ENCODE results near the gene CAPNS2.

The CAPNS2 gene

GRCh38 chr16:55566432-55567175 is at the start of gene CAPNS2:
Gene CAPNS2 (plus strand): TSS chr16:55566684. CDS start chr16:55566757, 73 bp downstream.
- no peak for DNase-seq

DNA sequence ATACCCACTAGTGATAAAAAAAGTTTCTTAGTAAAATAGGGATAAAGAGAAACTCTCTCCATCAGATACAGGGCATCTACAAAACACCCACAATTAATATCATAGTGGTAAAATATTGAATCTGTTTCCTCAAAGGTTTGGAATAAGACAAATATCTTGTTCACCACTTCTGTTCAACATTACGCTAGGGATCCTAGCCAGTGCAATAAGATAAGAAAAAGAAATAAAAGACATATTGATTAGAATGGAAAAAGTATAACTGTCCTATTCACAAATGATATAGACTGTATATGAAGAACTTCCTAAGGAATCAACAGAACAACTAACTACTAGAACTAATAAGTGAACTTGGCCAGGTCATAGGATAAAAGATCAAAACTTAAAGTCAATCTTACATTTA is 44.7 kb upstream of the CAPNS2 start:
- no peak for DNase-seq

DNA sequence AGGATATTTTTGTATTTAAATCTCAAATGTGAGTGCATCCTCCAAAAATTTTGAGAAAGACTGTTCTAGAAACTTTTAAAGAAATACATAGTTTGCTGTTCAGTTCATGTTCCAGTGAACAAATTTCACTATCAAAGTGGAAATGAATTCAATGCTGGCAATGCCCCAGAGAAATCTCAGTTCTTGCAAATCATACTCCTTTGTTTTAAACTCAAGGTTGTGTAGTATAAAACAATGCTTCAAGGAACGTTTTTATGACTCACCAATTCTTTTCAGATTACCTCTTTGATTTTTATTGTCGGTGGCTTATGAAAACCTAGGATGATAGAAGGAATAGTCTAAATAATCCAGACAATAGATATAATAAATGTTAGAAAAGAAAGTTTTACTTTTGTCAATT is 40.0 kb upstream of the CAPNS2 start:
- no peak for DNase-seq

- no peak for DNase-seq
Observed at GRCh38 chr16:55527885-55528284, 38.6 kb upstream of the CAPNS2 start.

DNA sequence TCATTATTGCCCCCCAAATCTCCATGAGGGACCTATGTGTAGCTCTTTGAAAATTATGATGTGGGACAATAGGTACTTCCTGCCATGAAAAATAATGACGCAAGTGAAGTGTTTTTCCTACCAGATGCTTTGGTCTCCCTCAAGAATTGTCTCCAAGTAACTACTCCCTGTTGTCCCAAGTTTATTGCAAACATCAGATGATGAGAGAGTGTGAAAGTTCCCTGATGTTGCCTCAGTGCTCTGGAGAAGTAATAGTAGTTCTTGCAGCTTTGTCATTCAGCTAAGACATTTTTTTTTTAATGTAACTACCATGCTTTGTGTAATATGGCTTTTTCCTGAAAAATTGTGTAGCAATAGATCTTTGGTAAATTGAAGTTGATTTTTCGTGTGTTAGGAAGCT is 37.5 kb upstream of the CAPNS2 start:
- no peak for DNase-seq

GRCh38 chr16:55530316-55530856 is 36.1 kb upstream of the CAPNS2 start:
- DNase-seq = no peak

DNA sequence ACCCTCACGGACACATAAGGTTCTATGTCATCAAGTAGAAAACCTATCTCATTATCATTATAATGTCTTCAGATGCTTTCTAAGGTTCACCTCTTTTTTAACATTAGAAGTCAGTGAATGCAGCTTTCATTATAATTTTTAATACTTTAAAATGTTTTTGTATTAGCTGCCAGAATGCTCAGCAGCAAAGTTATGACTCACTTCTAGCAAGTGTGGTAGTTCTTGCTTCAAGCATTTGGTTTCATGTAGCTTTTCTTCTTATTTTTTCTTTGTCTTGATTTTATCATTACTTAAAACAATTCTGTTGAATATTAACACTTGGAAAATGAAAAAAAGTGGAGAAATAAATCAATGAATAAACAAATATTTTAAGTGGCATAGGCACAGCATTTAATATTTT is 34.3 kb upstream of the CAPNS2 start:
- no peak for DNase-seq

DNA sequence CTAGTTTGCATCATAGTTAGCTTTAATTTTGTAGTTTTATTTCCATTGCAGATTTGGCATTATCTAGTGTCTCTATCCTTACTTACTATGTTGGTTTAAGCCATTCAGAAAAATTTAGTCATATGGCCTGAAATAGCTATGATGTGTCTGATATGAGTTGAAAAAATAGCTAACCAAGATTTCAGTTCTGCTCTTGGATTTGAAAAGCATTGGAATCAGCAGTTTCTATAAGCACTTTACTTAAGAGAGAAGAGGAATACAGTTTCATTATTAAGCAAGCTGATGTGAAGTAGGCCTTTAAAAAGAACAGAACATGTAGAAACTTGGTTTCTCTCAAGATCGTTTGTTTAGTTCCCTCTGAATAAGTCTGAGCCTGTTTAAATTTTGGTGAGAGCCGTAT is 31.7 kb upstream of the CAPNS2 start:
- DNase-seq = no peak

DNA sequence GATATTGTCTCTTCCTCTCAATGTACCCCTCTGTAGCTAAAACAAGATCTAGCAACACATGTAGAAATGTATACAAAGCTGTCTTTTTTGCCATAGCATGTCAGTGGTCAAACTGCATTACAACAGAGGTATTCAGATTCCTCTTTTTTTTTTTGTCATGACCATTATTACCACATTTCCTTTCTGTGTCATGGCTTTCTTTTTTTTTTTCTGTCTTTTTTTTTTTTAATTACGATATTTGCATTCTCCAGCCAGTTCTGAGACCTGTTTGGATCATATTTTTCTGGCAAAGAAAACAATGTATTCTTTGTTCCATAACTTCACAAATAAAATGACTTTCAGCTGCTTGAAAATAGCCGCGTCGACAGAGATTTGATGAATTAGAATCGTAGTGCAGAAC is 27.4 kb upstream of the CAPNS2 start:
- no peak for DNase-seq

- no peak for DNase-seq
Observed at GRCh38 chr16:55539488-55539887, 27.0 kb upstream of the CAPNS2 start.

GRCh38 chr16:55540221-55540620 is 26.3 kb upstream of the CAPNS2 start:
- no peak for DNase-seq

DNA sequence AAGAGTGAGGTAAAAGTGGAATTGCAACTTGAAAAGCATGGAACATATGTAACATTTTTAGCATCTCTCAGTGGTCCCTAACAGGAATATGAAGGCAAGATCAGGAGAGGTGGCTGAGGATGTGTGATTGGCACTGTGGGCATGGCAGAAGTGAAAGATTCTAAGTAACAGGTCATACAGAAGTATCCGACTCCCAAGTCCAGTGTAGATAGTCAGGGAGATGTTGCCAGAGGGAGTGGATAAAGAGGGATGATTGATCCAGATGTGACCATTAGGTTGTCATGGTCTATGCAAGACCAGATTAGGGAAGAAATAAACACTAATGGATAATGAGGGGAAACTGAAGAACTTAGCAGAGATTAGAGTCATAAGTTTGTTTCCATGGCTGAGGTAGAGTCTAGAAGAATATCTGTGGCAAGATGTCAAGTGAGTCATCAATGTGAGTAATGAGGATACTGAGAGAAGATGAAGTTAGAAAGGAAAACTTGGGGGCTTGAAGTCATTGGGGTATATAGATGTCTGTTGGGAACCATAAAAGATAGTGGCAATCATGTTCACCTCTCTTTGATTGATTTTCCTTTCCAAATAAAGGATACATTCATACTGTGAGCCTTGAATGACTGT is 23.9 kb upstream of the CAPNS2 start:
- DNase-seq = no peak

GRCh38 chr16:55543472-55543871 is 23.0 kb upstream of the CAPNS2 start:
- DNase-seq = no peak

GRCh38 chr16:55552621-55553020 is 13.9 kb upstream of the CAPNS2 start:
- DNase-seq = no peak

GRCh38 chr16:55555436-55555835 is 11.0 kb upstream of the CAPNS2 start:
- DNase-seq = no peak

DNA sequence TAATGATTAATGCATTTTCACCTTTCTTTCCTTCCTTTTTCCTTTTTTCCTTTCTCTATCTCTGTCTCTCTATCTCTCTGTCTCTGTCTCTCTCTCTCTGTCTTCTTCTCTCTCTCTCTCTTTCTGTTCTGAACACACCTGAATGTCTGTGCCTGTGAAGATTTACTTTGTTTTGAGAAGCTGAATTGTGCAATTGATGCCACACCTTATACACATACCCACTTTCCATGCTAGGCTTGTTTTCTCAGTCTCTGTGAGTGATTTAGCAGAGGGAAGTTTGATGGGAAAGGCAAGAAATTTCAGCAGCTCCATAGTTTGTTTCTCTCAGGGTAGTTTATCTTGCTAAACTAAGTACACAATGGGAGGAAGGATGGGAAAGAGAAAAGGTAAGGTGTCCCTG is 9.3 kb upstream of the CAPNS2 start:
- no peak for DNase-seq

GRCh38 chr16:55559233-55559632 is 7.3 kb upstream of the CAPNS2 start:
- no peak for DNase-seq

DNA sequence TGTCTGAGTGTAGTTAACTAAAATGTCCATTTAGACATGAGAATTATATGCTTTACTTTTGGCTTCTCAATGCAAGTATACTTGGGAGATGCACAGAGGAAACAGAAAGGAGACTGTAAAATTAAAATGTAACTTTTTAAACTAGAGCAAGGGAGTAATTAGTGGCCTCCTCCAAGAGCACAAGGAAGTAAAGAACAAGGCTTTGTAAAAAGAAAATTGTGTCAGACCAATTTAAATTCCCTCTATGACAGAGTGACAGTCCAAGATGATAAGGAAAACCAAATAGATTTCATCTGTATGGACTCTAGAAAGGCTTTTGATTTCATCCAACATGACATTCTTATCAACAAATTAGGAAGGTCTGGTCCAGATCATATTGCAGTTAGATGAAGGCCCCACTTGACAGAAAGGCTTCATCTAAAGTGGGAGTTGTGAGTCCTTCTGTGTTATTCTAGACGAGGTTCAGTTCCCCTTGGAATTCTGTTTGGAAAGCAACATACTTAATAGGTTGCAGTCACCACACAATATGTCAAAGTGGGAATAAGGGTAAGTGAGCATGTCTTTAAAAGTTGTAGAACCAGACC is 6.5 kb upstream of the CAPNS2 start:
- DNase-seq = no peak

GRCh38 chr16:55561319-55561848 is 5.1 kb upstream of the CAPNS2 start:
- DNase-seq = no peak

DNA sequence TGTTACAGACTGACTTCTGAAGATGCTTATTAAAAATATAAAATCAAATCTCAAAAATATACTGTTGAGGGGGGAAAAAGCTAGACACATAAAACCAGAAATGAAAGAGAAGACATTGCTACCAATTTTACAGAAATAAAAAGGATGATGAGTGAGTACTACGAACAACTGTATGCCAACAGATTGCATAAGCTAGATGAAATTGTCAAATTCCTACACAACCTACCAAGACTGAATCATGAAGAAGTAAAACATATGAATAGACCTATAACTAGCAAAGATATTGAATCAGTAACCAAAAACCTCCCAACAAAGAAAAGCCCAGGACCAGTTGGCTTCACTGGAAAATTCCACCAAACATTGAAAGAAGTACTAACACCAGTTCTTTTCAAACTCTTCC is 3.5 kb upstream of the CAPNS2 start:
- DNase-seq = no peak

- DNase-seq = no peak
Observed at GRCh38 chr16:55563797-55564196, 2.7 kb upstream of the CAPNS2 start.

DNA sequence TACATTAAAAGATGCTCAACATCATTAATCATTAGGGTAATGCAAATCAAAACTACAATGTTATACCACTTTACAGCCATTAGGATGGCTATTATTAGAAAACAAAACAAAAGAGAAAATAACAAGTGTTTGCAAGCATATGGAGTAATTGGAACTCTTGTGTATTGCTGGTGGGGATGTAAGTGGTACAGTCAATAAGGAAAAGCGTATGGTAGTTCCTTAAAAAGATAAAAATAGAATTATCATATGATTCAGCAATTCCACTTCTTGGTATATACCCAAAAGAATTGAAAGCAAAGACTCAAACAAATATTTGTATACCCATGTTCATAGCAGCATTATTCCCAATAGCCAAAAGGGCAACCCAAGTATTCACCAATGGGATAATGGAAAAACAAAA is 1.4 kb upstream of the CAPNS2 start:
- no peak for DNase-seq

DNA sequence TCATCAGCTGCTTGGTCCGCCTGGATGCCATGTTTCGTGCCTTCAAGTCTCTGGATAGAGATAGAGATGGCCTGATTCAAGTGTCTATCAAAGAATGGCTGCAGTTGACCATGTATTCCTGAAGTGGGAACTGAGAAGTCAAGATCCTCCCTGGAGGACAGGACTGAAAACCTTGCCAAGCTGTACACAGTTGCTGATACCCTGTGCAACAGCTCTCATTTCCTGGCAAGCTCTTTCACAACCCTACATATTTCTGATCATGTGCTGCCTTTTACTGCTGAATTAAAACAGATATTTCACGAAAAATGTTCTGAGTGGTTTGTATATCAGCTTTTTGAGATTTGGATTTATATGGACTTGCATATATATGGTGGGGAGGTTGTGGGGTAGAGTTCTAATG is 898 bp downstream of the CAPNS2 start:
- no peak for DNase-seq

GRCh38 chr16:55568207-55568606 is 1.7 kb downstream of the CAPNS2 start:
- DNase-seq = no peak
